Measurements from ENCODE around the gene SMCO1. TPM values are rescaled to one million over a fixed set of nuclear protein-coding genes. Genes with fewer than 3 reads are reported as not detected.

The SMCO1 gene
- total RNA-seq, 1 donor from 2014 or later = not detected

Other genes with a start within 250 kb of the SMCO1 start
- gene PCYT1A, start 227.6 kb downstream of the SMCO1 start, total RNA-seq = 65.1 and 66.2 TPM in 2 replicates
- gene DYNLT2B, start 197.1 kb downstream of the SMCO1 start, total RNA-seq = 19.5 and 20.9 TPM in 2 replicates
- not detected in 2 replicates for gene TM4SF19, start 177.0 kb downstream of the SMCO1 start, total RNA-seq
- gene UBXN7, start 82.9 kb downstream of the SMCO1 start, total RNA-seq = 86.7 and 91.2 TPM in 2 replicates
- gene RNF168, start 11.6 kb downstream of the SMCO1 start, total RNA-seq = 17.2 and 19.8 TPM in 2 replicates
- 15.4 and 16.5 TPM in 2 replicates for gene WDR53, start 53.2 kb upstream of the SMCO1 start, total RNA-seq
- 7.8 and 8.2 TPM in 2 replicates for gene FBXO45, start 53.3 kb upstream of the SMCO1 start, total RNA-seq
- 0.13 and 0.24 TPM in 2 replicates for gene NRROS, start 124.3 kb upstream of the SMCO1 start, total RNA-seq
- gene CEP19, start 196.9 kb upstream of the SMCO1 start, total RNA-seq = 3.8 and 4.1 TPM in 2 replicates
- 26.6 and 27.2 TPM in 2 replicates for gene PIGX, start 197.0 kb upstream of the SMCO1 start, total RNA-seq
- 76.7 and 79.4 TPM in 2 replicates for gene PAK2, start 224.5 kb upstream of the SMCO1 start, total RNA-seq